Loucy (cell line): ENCODE results near the gene GRB2.

Experiments used
- H2AFZ ChIP-seq: fragments of 200-600 bp; sonication (generic); 2 replicates; pipeline ENCODE4 v1.6.0; 2016; ENCODE audit warnings: antibody characterized with exemption, mild to moderate bottlenecking, low read length, moderate library complexity
- H3F3A ChIP-seq: fragments of 200-600 bp; 2 replicates; pipeline ENCODE4 v1.6.0; 2016; ENCODE audit warnings: antibody characterized with exemption, low read depth, mild to moderate bottlenecking
- H3K27me3 ChIP-seq: fragments of 200-600 bp; sonication (generic); 2 replicates; pipeline ENCODE4 v1.6.1; 2014; ENCODE audit warnings: low read length, mild to moderate bottlenecking; ENCODE audit not compliant: insufficient read depth, poor library complexity, severe bottlenecking
- H3K36me3 ChIP-seq: fragments of 200-600 bp; sonication (generic); 2 replicates; pipeline ENCODE4 v1.6.1; 2016; ENCODE audit warnings: low read length; ENCODE audit not compliant: insufficient read depth
- H3K4me1 ChIP-seq: fragments of 200-600 bp; sonication (generic); 2 replicates; pipeline ENCODE4 v1.5.1; 2014; ENCODE audit warnings: low read length, mild to moderate bottlenecking; ENCODE audit not compliant: insufficient read depth, poor library complexity, severe bottlenecking
- H3K4me2 ChIP-seq: fragments of 200-600 bp; sonication (generic); 2 replicates; pipeline ENCODE4 v1.6.0; 2014; ENCODE audit warnings: antibody characterized with exemption, low read length, low read depth, mild to moderate bottlenecking; ENCODE audit not compliant: poor library complexity, severe bottlenecking
- H3K4me3 ChIP-seq: fragments of 200-600 bp; sonication (generic); 2 replicates; pipeline ENCODE4 v1.5.1; 2014; ENCODE audit warnings: low read length, mild to moderate bottlenecking, mixed read lengths; ENCODE audit not compliant: poor library complexity, severe bottlenecking
- H3K79me2 ChIP-seq: fragments of 200-600 bp; sonication (generic); 2 replicates; pipeline ENCODE4 v1.6.1; 2014; ENCODE audit warnings: low read length; ENCODE audit not compliant: insufficient read depth
- H3K9ac ChIP-seq: fragments of 200-600 bp; sonication (generic); 2 replicates; pipeline ENCODE4 v1.6.0; 2014; ENCODE audit warnings: mild to moderate bottlenecking, low read depth, low read length, moderate library complexity; ENCODE audit not compliant: poor library complexity, severe bottlenecking
- H3K9me2 ChIP-seq: fragments of 200-600 bp; sonication (generic); replicated peaks from 2 replicates; pipeline ENCODE4 v1.6.1; 2016; ENCODE audit warnings: low read depth, low read length, mixed read lengths
- H3K9me3 ChIP-seq: fragments of 200-600 bp; sonication (generic); 2 replicates; pipeline ENCODE4 v1.6.1; 2014; ENCODE audit warnings: mild to moderate bottlenecking, antibody characterized with exemption, low read length, low read depth; ENCODE audit not compliant: insufficient read depth
- H4K20me1 ChIP-seq: fragments of 200-600 bp; sonication (generic); 2 replicates; pipeline ENCODE4 v1.6.0; 2014; ENCODE audit warnings: antibody characterized with exemption, low read length, mild to moderate bottlenecking; ENCODE audit not compliant: insufficient read depth, poor library complexity, severe bottlenecking
- CTCF ChIP-seq: fragments of 200-600 bp; sonication (generic); conservative IDR thresholded peaks from 2 replicates; pipeline ENCODE4 v1.5.1; 2014; ENCODE audit warnings: mild to moderate bottlenecking, antibody characterized with exemption, low read length
- EZH2phosphoT487 ChIP-seq: fragments of 200-600 bp; IDR thresholded peaks from 2 replicates; pipeline ENCODE4 v1.6.1; 2018; ENCODE audit warnings: antibody characterized with exemption, mild to moderate bottlenecking, moderate library complexity, borderline replicate concordance

Gene GRB2

DNA sequence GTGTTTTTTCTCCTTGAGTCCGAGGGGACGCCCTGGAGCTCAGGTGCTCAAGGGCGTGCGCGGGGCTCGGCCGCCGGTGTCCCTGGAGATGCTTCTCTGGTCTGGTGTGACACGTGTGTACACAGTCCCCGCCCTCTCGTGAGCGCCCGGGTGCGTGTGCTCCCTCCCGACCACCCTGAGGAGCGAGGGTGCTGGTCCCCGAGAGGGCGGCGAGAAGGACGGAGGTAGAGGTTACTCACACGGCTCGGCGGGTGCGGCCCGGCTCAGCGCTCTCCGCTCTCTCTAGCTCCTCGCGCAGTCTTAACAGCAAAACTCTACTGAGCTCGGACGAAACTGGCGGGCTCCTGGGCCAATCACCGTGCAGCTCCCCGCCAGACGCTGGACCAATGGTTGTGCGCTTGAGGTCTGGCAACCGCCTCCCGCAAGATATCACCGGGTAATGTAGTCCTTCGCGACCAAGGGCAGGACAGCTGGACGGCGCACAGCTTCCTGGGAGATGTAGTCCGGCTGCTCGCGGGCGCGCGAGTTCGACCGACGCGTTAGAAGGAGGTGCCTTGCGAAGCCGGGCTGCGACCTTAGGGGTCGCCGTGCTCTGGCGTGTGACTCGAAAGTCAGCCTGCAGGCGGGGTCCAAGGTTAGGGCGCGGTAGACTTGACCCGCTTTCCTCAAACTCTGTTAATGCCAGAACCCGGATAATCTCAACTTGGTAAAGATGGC is 116.2 kb downstream of the GRB2 start, which contains the start of gene SLC25A19:
Gene SLC25A19, minus strand, starts transcription at position 319 of the 717 bp plus-strand sequence. CDS start 2,669 bp downstream, outside the sequence.
- H3K79me2 ChIP-seq = peaks cover 20% of the 10 kb centered on the region; the same call in 1 of the 2 replicates
- peak; percentile 37; the same call in 1 of the 2 replicates for TF ChIP-seq CTCF
- TF ChIP-seq EZH2phosphoT487 = no peak
- peak within 1 kb of the TSS; percentile 81 for H3K4me3 ChIP-seq
- peak within 1 kb of the TSS; percentile 91 for H2AFZ ChIP-seq
- H3K4me1 ChIP-seq = peaks cover 10% of the 10 kb centered on the region
- no peaks in the 10 kb centered on the region for H3K27me3 ChIP-seq
- peak within 1 kb of the TSS; percentile 72 for H3K9ac ChIP-seq
- H3K36me3 ChIP-seq = peaks cover 5% of the 10 kb centered on the region; the same call in 1 of the 2 replicates
- H3K9me3 ChIP-seq = no peaks in the 10 kb centered on the region
- 0 out of 2 replicates have a peak, but pooled peaks cover 4% of the 10 kb centered on the region for H3F3A ChIP-seq
- H4K20me1 ChIP-seq = no peaks in the 10 kb centered on the region
- no peaks in the 10 kb centered on the region for H3K9me2 ChIP-seq
- peak within 1 kb of the TSS; percentile 81 for H3K4me2 ChIP-seq

DNA sequence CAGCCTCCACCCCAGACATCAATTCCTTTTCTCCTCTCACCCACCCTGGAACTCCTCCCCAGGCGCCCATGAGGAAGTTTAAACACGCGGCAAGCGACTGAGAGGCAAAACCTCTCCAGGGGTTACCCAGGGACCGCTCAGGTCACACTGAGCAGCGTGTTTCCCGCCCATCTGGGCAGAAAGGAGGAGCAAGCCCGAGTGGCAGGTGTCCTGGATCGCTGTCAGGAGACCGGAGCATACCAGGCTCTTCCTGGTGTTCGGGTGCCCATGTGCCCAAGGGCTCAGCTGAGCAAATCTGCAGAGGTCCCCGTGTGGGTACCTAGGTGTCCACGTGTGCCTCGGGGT is 116.7 kb downstream of the GRB2 start:
- no peak for TF ChIP-seq CTCF
- no peak for TF ChIP-seq EZH2phosphoT487
- H3K9ac ChIP-seq = peak overlapping the region; percentile 66
- peak overlapping the region; percentile 81 for H3K4me2 ChIP-seq
- 0 out of 2 replicates have a peak, but pooled peaks cover 4% of the 10 kb centered on the region for H3F3A ChIP-seq
- H2AFZ ChIP-seq = peak overlapping the region; percentile 83
- H3K9me3 ChIP-seq = no peaks in the 10 kb centered on the region
- H3K4me3 ChIP-seq = peak overlapping the region; percentile 81
- H3K79me2 ChIP-seq = peaks cover 20% of the 10 kb centered on the region; the same call in 1 of the 2 replicates
- H3K4me1 ChIP-seq = peaks cover 10% of the 10 kb centered on the region
- H3K9me2 ChIP-seq = no peaks in the 10 kb centered on the region
- peaks cover 5% of the 10 kb centered on the region; the same call in 1 of the 2 replicates for H3K36me3 ChIP-seq
- H4K20me1 ChIP-seq = no peaks in the 10 kb centered on the region
- no peaks in the 10 kb centered on the region for H3K27me3 ChIP-seq

- Histone ChIP-seq H3K9ac (peak overlapping the region; percentile 66), H3K4me3 (peak overlapping the region; percentile 81), H3K36me3 (peaks cover 5% of the 10 kb centered on the region; the same call in 1 of the 2 replicates), H3K9me3 (no peaks in the 10 kb centered on the region), H3K27me3 (no peaks in the 10 kb centered on the region), H3K9me2 (no peaks in the 10 kb centered on the region), H3K4me2 (peak overlapping the region; percentile 81), H3K4me1 (peaks cover 10% of the 10 kb centered on the region), H3F3A (0 out of 2 replicates have a peak, but pooled peaks cover 4% of the 10 kb centered on the region), H4K20me1 (no peaks in the 10 kb centered on the region), H3K79me2 (peaks cover 20% of the 10 kb centered on the region; the same call in 1 of the 2 replicates), H2AFZ (peak overlapping the region; percentile 83; the same call in 1 of the 2 replicates)
- TF ChIP-seq CTCF (no peak), EZH2phosphoT487 (no peak)
These were observed 117.1 kb downstream of the GRB2 start for GRCh38 chr17:75288359-75288758.
